Astrocyte (in vitro differentiated cells and primary cell): ENCODE results near the gene LANCL1.

ENCODE experiments used
- CTCF ChIP-seq: IDR thresholded peaks from 2 replicates; pipeline ENCODE4 v1.5.1; 2011; ENCODE audit warnings: low read depth, mild to moderate bottlenecking, inconsistent platforms, low read length, moderate library complexity; ENCODE audit not compliant: insufficient read depth
- EZH2 ChIP-seq: IDR thresholded peaks from 2 replicates; pipeline ENCODE4 v1.6.1; 2012; ENCODE audit warnings: mild to moderate bottlenecking, low read length, inconsistent platforms; ENCODE audit not compliant: insufficient read depth

- no peak for TF ChIP-seq CTCF
- TF ChIP-seq EZH2: no peak
These were observed 27.2 kb upstream of the LANCL1 start for GRCh38 chr2:210503725-210504191.
